HCT116 (cell line): ENCODE data around the gene TSPAN10. TPM values are rescaled to one million over a fixed set of nuclear protein-coding genes. Genes with fewer than 3 reads are reported as not detected.
A peak's percentile ranks its signal among the peaks of the same experiment; 100 is the strongest.

Experiments used
- ATAC-seq: fragments of 200-7000 bp; cut with Tn5 transposase; 2 replicates; pipeline ENCODE4 v1.9.1; 2020; ENCODE audit warnings: mild to moderate bottlenecking, moderate library complexity
- BruUV-seq: library from RNA; stranded (reverse); fragments of 400-500 nt; replicated peaks from 2 replicates; lab custom pipeline; 2021; lab: Mats Ljungman, UMichigan
- CTCF ChIA-PET: fragments of 300-600 bp; sonication (Branson Sonifier 250); formaldehyde crosslinking; loops from one replicate; lab custom pipeline; 2021; ENCODE audit warnings: antibody characterized with exemption; lab: Charles Lee
- POLR2A ChIA-PET: fragments of 300-600, 350-600 bp; sonication (Branson Sonifier 250); formaldehyde crosslinking; loops from one replicate; lab custom pipeline; 2021; ENCODE audit warnings: antibody characterized with exemption; lab: Charles Lee
- RAD21 ChIA-PET, 2 experiments: fragments of 300-600 bp; sonication (Branson Sonifier 250); formaldehyde crosslinking; loops; one replicate each; lab custom pipeline; 2023; ENCODE audit warnings: low total read pairs in 2 of 2; ENCODE audit not compliant: uncharacterized antibody in 2 of 2, unreplicated experiment in 2 of 2, low non-redundant PET in 1 of 2; lab: Charles Lee
- DNase-seq: peaks from one replicate; pipeline ENCODE4 v3.0.0-alpha.2; 2010; ENCODE audit warnings: low read depth, low spot score
- H2AFZ ChIP-seq: fragments of 200-600 bp; shearing (Covaris generic), sonication (generic); 2 replicates; pipeline ENCODE4 v1.6.1; 2017; ENCODE audit warnings: low read depth, mixed run types, mixed read lengths, antibody characterized with exemption, low read length; ENCODE audit not compliant: poor library complexity, severe bottlenecking
- H3K27ac ChIP-seq: 2 replicates; pipeline ENCODE4 v1.5.1; 2012; ENCODE audit warnings: low read depth, low read length
- H3K27me3 ChIP-seq: fragments of 200-600 bp; sonication (generic); 2 replicates; pipeline ENCODE4 v1.6.1; 2016; ENCODE audit warnings: mixed run types, low read length, mixed read lengths; ENCODE audit not compliant: insufficient read depth
- H3K36me3 ChIP-seq, 2 experiments: fragments of 200-500 bp in 1 of 2; fragments of 200-600 bp in 1 of 2; sonication (Bioruptor generic) in 1 of 2; sonication (generic) in 1 of 2; 2 replicates each; pipeline versions ENCODE4 v1.5.1 to v1.6.1; 2014 to 2016; ENCODE audit warnings: low read length in 2 of 2, inconsistent platforms in 1 of 2, mixed read lengths in 1 of 2, mixed run types in 1 of 2; ENCODE audit not compliant: insufficient read depth in 2 of 2, control insufficient read depth in 1 of 2
- H3K4me1 ChIP-seq, 2 experiments: fragments of 200-600 bp in 1 of 2; sonication (generic) in 1 of 2; 2 replicates each; pipeline versions ENCODE4 v1.5.1 to v1.6.1; 2012 to 2017; ENCODE audit warnings: low read length in 2 of 2, inconsistent platforms in 1 of 2, mild to moderate bottlenecking in 1 of 2, mixed read lengths in 1 of 2, mixed run types in 1 of 2, moderate library complexity in 1 of 2; ENCODE audit not compliant: insufficient read depth in 2 of 2, control insufficient read depth in 1 of 2
- H3K4me2 ChIP-seq: fragments of 200-600 bp; sonication (generic); 2 replicates; pipeline ENCODE4 v1.6.1; 2017; ENCODE audit warnings: mixed run types, low read length, mixed read lengths
- H3K4me3 ChIP-seq, 2 experiments: fragments of 200-600 bp in 1 of 2; sonication (generic) in 1 of 2; replicated peaks in 1 of 2; 2 replicates each; pipeline ENCODE4 v1.5.1; 2011 to 2016; ENCODE audit warnings: low read length in 2 of 2, control low read depth in 1 of 2, low read depth in 1 of 2, mild to moderate bottlenecking in 1 of 2, mixed read lengths in 1 of 2, mixed run types in 1 of 2
- H3K79me2 ChIP-seq: fragments of 200-600 bp; sonication (generic); 2 replicates; pipeline ENCODE4 v1.6.1; 2017; ENCODE audit warnings: mild to moderate bottlenecking, mixed run types, low read length, moderate library complexity, mixed read lengths; ENCODE audit not compliant: insufficient read depth
- H3K9ac ChIP-seq: fragments of 200-600 bp; sonication (generic); 2 replicates; pipeline ENCODE4 v1.6.1; 2016; ENCODE audit warnings: low read length, mixed read lengths
- H3K9me2 ChIP-seq: fragments of 200-600 bp; sonication (generic), shearing (Covaris generic); 2 replicates; pipeline ENCODE4 v1.6.1; 2017; ENCODE audit warnings: mixed run types, mild to moderate bottlenecking, moderate library complexity; ENCODE audit not compliant: insufficient read depth
- H3K9me3 ChIP-seq, 2 experiments: fragments of 200-500 bp in 1 of 2; fragments of 200-600 bp in 1 of 2; sonication (Bioruptor generic) in 1 of 2; sonication (generic) in 1 of 2; 2 replicates each; pipeline ENCODE4 v1.6.1; 2014 to 2017; ENCODE audit warnings: low read length in 2 of 2, mixed read lengths in 2 of 2, inconsistent platforms in 1 of 2, low read depth in 1 of 2, mild to moderate bottlenecking in 1 of 2, mixed run types in 1 of 2, moderate library complexity in 1 of 2; ENCODE audit not compliant: control insufficient read depth in 1 of 2, insufficient read depth in 1 of 2
- H4K20me1 ChIP-seq: fragments of 200-600 bp; sonication (generic), shearing (Covaris generic); 2 replicates; pipeline ENCODE4 v1.6.1; 2017; ENCODE audit warnings: mixed run types, mild to moderate bottlenecking, moderate library complexity; ENCODE audit not compliant: insufficient read depth
- CBX3 ChIP-seq: IDR thresholded peaks from 2 replicates; pipeline ENCODE4 v1.6.1; 2012; ENCODE audit warnings: low read depth
- CEBPB ChIP-seq: IDR thresholded peaks from 2 replicates; pipeline ENCODE4 v1.6.1; 2012; ENCODE audit warnings: low read depth
- EGR1 ChIP-seq: IDR thresholded peaks from 2 replicates; pipeline ENCODE4 v1.6.1; 2012; ENCODE audit warnings: low read depth
- ELF1 ChIP-seq: IDR thresholded peaks from 2 replicates; pipeline ENCODE4 v1.6.1; 2012; ENCODE audit warnings: low read depth, borderline replicate concordance
- EZH2 ChIP-seq: fragments of 200-600 bp; sonication (generic); IDR thresholded peaks from 2 replicates; pipeline ENCODE4 v1.6.1; 2017; ENCODE audit warnings: antibody characterized with exemption, mixed run types
- EZH2phosphoT487 ChIP-seq: fragments of 200-600 bp; IDR thresholded peaks from 2 replicates; pipeline ENCODE4 v1.6.1; 2018; ENCODE audit warnings: antibody characterized with exemption, borderline replicate concordance
- FOSL1 ChIP-seq: IDR thresholded peaks from 2 replicates; pipeline ENCODE4 v1.6.1; 2012; ENCODE audit warnings: low read depth
- JUND ChIP-seq: IDR thresholded peaks from 2 replicates; pipeline ENCODE4 v1.6.1; 2012
- POLR2A ChIP-seq: IDR thresholded peaks from 2 replicates; pipeline ENCODE4 v1.7.0; 2011; ENCODE audit warnings: borderline replicate concordance; ENCODE audit not compliant: insufficient read depth, insufficient read length; ENCODE audit errors: extremely low read depth
- POLR2AphosphoS5 ChIP-seq: IDR thresholded peaks from 2 replicates; pipeline ENCODE4 v1.6.1; 2011; ENCODE audit warnings: mild to moderate bottlenecking, low read depth, low read length, moderate library complexity
- RAD21 ChIP-seq: IDR thresholded peaks from 2 replicates; pipeline ENCODE4 v1.6.1; 2012; ENCODE audit warnings: low read depth, mild to moderate bottlenecking
- SIN3A ChIP-seq: IDR thresholded peaks from 2 replicates; pipeline ENCODE4 v1.6.1; 2012; ENCODE audit warnings: low read depth
- SP1 ChIP-seq: IDR thresholded peaks from 2 replicates; pipeline ENCODE4 v1.6.1; 2012; ENCODE audit warnings: low read depth
- SRF ChIP-seq: IDR thresholded peaks from 2 replicates; pipeline ENCODE4 v1.6.1; 2012; ENCODE audit warnings: low read depth
- TCF7L2 ChIP-seq: IDR thresholded peaks from 2 replicates; pipeline ENCODE4 v1.7.0; 2011; ENCODE audit warnings: borderline replicate concordance, inconsistent platforms; ENCODE audit not compliant: insufficient read depth, insufficient read length; ENCODE audit errors: extremely low read depth
- YY1 ChIP-seq: IDR thresholded peaks from 2 replicates; pipeline ENCODE4 v1.6.1; 2011; ENCODE audit warnings: low read length, low read depth, moderate library complexity, mild to moderate bottlenecking; ENCODE audit not compliant: insufficient replicate concordance; ENCODE audit errors: extremely low read depth
- ZFX ChIP-seq: fragments of 450-650 bp; IDR thresholded peaks from 2 replicates; pipeline ENCODE4 v1.6.1; 2017
- ZNF274 ChIP-seq: fragments of 200-500 bp; sonication (Bioruptor generic); IDR thresholded peaks from 2 replicates; pipeline ENCODE4 v1.6.1; 2014; ENCODE audit warnings: mild to moderate bottlenecking, low read depth, low read length, inconsistent platforms
- intact Hi-C: fragments of 100-400 bp; cut with micrococcal nuclease; formaldehyde crosslinking; loops from 2 replicates; pipeline ENCODE4 v1.10.0; 2022
- total RNA-seq: library from RNA; stranded (reverse); gene quantifications from one replicate; pipeline ENCODE4 v1.2.1, GENCODE V29; 2021; ENCODE audit not compliant: unreplicated experiment
- TF ChIP-seq, protein P1 (sequence below): IDR thresholded peaks from 2 replicates; pipeline ENCODE4 v1.6.1; 2012
- TF ChIP-seq, protein P2 (sequence below): IDR thresholded peaks from 2 replicates; pipeline ENCODE4 v1.6.1; 2012; ENCODE audit warnings: low read depth
- TF ChIP-seq, protein P3 (sequence below): IDR thresholded peaks from 2 replicates; pipeline ENCODE4 v1.6.1; 2012
- TF ChIP-seq, protein P4 (sequence below): IDR thresholded peaks from 2 replicates; pipeline ENCODE4 v1.6.1; 2011; ENCODE audit warnings: mild to moderate bottlenecking, low read length, moderate library complexity; ENCODE audit not compliant: insufficient replicate concordance; ENCODE audit errors: extremely low read depth

Gene TSPAN10
- total RNA-seq, 1 experiment from 2014 or later: 2.3 TPM

DNA sequence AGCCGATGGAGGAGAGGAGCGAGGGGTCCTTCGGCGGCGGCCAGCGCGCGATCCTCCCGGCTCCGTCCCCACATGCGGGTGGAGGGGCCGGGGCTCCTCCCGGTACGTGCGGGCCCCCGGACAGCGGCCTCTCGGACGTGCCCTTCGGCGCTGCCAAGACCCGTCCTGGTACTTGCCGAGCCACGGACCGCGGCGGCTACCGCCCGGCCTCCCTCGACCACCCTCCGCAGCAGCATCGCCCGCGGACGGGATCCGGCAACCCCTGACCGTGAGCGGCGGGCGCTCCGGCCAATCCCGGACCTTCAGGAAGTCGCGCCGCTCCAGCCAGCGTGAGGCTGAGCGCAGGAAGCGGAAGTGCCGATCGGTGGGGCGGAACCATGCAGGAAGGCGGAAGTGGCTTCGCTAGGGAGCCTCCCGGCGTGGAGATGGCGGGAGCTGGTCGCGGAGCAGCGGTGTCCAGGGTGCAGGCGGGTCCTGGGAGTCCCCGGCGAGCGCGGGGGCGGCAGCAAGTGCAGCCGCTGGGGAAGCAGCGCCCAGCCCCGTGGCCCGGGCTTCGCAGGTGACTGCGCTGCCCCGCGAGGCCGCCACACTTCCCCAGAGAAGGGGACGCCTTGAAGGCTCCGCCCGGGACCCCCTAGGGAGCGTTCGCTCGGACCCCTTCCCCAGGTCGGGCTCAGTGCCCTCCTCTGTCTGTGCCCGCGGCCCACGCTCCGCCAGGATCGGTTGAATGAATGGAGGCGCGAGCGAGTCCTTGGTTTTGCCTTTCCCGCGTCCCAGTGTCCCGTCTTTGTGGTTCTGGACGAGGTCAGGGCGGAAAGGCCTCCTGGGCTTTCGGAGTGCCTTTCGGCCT lies 29.6 kb downstream of the TSPAN10 start, which contains the start of the genes CCDC137 and OXLD1:
TSS of gene CCDC137 (plus strand) at position 396 of the 850 bp plus-strand sequence. CDS start at position 426, 30 bp downstream.
TSS of gene OXLD1 (minus strand) at position 264 of the 850 bp plus-strand sequence. CDS start at position 236, 28 bp downstream.
- ATAC-seq: peak; percentile 86
- H4K20me1 ChIP-seq: peaks cover 3% of the 10 kb centered on the region; the same call in 1 of the 2 replicates
- ChIA-PET RAD21 (interaction anchor here in 1 of 2 experiments (2.2 kb wide), 1 partner anchor 17 kb away, joined by 4 read pairs; the partner anchor contains the start of genes ARL16 and HGS), CTCF (no interaction called here), POLR2A (interaction anchor here (1.8 to 2.7 kb wide), 2 partner anchors 9 to 17 kb away, joined by 7 to 9 read pairs; partner anchors contain the start of genes ARL16 and HGS)
- peak within 1 kb of the TSS; percentile 89 for H3K4me2 ChIP-seq
- H2AFZ ChIP-seq: no peak within 1 kb of the TSS
- H3K27ac ChIP-seq: peak within 1 kb of the TSS; percentile 86
- peak; percentile 94 for DNase-seq
- BruUV-seq: no TSS peak
- no peaks in the 10 kb centered on the region for H3K27me3 ChIP-seq
- peaks cover 23 to 44% of the 10 kb centered on the region in 2 experiments for H3K36me3 ChIP-seq
- H3K9ac ChIP-seq: peak within 1 kb of the TSS; percentile 97
- peaks cover 67% of the 10 kb centered on the region for H3K79me2 ChIP-seq
- peak within 1 kb of the TSS; percentile 78 to 84 for H3K4me3 ChIP-seq
- peaks cover 40 to 48% of the 10 kb centered on the region in 2 experiments for H3K4me1 ChIP-seq
- no peaks in the 10 kb centered on the region for H3K9me2 ChIP-seq
- H3K9me3 ChIP-seq: no peaks in the 10 kb centered on the region
- intact Hi-C loops: loop anchor here (1.0 kb wide), 2 partner anchors 17 to 29 kb away; partner anchors contain the start of genes ARL16, NPLOC4 and TSPAN10
- TF ChIP-seq TCF7L2 (no peak), POLR2AphosphoS5 (peak; percentile 95), CBX3 (no peak), EGR1 (peak; percentile 72; the same call in 1 of the 2 replicates), EZH2 (no peak), JUND (no peak), SP1 (peak; percentile 96), SRF (no peak), RAD21 (no peak), EZH2phosphoT487 (no peak), ELF1 (peak; percentile 100; the same call in 1 of the 2 replicates), YY1 (peak; percentile 89), ZFX (peak; percentile 78; the same call in 1 of the 2 replicates), SIN3A (peak; percentile 99), ZNF274 (no peak), FOSL1 (no peak), CEBPB (no peak), POLR2A (peak; percentile 93)
- TF ChIP-seq, protein P1, sequence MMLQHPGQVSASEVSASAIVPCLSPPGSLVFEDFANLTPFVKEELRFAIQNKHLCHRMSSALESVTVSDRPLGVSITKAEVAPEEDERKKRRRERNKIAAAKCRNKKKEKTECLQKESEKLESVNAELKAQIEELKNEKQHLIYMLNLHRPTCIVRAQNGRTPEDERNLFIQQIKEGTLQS: no peak
- TF ChIP-seq, protein P2, sequence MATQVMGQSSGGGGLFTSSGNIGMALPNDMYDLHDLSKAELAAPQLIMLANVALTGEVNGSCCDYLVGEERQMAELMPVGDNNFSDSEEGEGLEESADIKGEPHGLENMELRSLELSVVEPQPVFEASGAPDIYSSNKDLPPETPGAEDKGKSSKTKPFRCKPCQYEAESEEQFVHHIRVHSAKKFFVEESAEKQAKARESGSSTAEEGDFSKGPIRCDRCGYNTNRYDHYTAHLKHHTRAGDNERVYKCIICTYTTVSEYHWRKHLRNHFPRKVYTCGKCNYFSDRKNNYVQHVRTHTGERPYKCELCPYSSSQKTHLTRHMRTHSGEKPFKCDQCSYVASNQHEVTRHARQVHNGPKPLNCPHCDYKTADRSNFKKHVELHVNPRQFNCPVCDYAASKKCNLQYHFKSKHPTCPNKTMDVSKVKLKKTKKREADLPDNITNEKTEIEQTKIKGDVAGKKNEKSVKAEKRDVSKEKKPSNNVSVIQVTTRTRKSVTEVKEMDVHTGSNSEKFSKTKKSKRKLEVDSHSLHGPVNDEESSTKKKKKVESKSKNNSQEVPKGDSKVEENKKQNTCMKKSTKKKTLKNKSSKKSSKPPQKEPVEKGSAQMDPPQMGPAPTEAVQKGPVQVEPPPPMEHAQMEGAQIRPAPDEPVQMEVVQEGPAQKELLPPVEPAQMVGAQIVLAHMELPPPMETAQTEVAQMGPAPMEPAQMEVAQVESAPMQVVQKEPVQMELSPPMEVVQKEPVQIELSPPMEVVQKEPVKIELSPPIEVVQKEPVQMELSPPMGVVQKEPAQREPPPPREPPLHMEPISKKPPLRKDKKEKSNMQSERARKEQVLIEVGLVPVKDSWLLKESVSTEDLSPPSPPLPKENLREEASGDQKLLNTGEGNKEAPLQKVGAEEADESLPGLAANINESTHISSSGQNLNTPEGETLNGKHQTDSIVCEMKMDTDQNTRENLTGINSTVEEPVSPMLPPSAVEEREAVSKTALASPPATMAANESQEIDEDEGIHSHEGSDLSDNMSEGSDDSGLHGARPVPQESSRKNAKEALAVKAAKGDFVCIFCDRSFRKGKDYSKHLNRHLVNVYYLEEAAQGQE: no peak
- TF ChIP-seq, protein P3, sequence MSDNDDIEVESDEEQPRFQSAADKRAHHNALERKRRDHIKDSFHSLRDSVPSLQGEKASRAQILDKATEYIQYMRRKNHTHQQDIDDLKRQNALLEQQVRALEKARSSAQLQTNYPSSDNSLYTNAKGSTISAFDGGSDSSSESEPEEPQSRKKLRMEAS: peak; percentile 94
- TF ChIP-seq, protein P4, sequence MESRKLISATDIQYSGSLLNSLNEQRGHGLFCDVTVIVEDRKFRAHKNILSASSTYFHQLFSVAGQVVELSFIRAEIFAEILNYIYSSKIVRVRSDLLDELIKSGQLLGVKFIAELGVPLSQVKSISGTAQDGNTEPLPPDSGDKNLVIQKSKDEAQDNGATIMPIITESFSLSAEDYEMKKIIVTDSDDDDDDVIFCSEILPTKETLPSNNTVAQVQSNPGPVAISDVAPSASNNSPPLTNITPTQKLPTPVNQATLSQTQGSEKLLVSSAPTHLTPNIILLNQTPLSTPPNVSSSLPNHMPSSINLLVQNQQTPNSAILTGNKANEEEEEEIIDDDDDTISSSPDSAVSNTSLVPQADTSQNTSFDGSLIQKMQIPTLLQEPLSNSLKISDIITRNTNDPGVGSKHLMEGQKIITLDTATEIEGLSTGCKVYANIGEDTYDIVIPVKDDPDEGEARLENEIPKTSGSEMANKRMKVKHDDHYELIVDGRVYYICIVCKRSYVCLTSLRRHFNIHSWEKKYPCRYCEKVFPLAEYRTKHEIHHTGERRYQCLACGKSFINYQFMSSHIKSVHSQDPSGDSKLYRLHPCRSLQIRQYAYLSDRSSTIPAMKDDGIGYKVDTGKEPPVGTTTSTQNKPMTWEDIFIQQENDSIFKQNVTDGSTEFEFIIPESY: peak; percentile 72
